HG02571 (cell line): Measurements from ENCODE around the gene GPR152.
A peak's percentile ranks its signal among the peaks of the same experiment; 100 is the strongest.

Source experiments
- ATAC-seq: cut with Tn5 transposase; IDR thresholded peaks from one replicate; pipeline ENCODE4 v1.9.1; 2021; ENCODE audit warnings: mild to moderate bottlenecking, moderate library complexity; ENCODE audit not compliant: unreplicated experiment

Gene GPR152

DNA sequence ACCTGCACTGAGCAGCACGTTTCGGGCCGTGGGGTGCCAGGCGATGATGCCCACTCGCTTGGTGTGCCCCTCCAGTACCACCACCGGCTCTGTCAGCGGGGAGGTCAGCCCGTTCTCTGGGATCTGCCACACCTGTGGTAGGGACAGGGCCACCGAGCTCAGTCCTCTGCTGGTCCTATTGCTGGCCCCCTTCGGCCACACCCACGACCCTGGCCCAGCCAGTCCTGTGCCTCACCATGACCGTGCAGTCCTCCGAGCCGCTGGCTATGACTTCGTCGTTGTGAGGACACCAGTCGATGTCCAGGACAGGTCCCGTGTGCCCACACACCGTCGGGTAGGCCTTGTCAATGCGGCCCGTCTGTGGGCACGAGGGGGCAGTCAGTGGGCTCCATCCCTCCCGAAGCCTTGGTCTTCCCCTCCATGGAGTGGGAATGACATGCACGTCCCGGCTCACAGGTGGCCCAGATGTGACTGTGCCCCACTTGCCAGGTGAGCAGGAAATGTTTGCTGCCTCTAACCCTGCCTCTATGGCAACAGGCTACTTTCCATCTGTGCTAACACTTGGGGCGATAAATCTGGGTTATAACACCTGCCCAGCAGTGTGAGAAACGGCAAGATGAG is 10.7 kb downstream of the GPR152 start:
- no peak for ATAC-seq

GRCh38 chr11:67441098-67441563 is 11.4 kb downstream of the GPR152 start:
- ATAC-seq = no peak

- ATAC-seq = no peak
Measured at GRCh38 chr11:67440229-67441097, 12.1 kb downstream of the GPR152 start.

DNA sequence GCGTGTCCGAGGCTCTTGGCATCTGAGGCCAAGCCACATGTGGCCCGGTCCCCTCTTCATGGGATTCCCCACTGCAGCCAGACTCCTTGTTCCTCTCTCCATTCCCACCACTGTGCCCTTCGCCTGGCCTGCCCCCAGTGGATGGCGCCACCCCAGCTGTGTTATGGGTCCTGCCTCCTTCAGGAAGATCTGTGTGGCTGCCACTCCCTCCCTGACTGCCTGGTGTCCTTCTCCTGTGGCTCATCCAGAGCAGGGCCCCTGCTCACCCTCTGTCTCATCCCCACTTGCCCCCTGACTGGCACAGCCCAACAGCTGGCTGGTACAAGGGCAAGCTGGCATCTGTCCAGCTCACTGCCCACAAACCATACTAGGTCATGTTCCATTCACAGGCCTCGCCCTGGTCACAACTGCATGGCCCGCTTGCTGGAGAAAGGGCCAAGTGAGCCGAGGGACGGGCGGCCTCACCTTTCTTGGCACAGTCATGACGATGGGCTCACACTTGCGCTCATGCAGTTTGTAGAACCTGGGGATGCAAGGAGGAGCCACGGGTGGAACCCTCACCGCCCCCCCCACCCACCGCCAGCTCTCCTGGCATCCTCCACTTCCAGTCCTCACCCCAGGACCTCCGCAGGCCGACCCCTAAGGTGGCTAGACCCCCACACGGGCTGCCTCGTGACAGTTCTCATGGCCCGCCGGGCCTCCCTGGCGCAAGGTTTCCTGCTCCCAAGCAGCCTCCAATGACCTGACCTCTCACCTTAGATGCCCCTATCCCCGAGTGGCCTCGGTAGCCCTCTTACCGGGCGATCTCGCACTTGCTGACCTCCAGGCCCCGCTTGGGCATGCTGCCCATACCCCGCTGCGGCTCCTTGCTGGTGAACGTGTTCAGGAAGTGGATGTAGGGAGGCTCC is 13.0 kb downstream of the GPR152 start:
- ATAC-seq = no peak

GRCh38 chr11:67438158-67438902 is 14.2 kb downstream of the GPR152 start:
- ATAC-seq = no peak

- ATAC-seq = no peak
Measured at GRCh38 chr11:67437809-67438157, 14.7 kb downstream of the GPR152 start.

DNA sequence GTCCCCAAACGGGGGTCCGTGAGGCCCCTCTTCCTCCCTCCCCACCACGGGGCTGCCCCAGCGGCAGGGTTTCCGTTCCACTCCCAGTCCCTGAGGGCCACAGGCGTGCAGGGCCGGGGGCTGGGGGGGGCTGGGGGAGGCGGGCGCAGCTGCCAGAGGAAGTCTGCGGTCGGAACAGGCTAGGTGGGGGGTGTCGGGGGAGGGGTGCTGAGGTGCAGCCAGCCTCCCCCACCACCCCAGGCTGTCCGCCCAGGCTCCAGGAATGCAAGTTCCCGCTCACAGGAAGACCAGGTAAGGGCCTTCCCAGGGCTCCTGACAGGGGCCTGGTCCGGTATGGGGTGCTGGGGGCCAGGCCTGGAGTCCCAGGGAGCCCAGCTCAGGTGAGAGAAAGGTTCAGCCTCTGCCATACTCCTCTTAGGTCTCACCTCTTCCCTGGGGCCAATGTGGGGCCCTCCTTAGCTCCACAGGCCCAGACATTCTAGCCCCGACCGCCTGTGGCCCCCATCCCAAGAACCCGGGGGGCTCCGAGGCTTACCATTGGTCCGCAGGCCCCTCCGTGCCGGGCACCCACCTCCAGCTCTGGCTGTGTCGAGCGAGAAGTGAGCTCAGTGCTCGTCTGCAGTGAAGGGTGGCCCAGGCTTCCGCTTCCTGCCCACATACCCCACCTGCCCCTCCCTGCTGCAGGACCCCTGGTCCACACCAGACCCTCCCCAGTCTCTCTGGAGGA is 15.3 kb downstream of the GPR152 start, which contains the start of gene PTPRCAP:
TSS of gene PTPRCAP (minus strand) at position 601 of the 727 bp plus-strand sequence. CDS start at position 538, 63 bp downstream.
- ATAC-seq = no peak

GRCh38 chr11:67436459-67437081 is 16.0 kb downstream of the GPR152 start:
- ATAC-seq = peak; percentile 35

DNA sequence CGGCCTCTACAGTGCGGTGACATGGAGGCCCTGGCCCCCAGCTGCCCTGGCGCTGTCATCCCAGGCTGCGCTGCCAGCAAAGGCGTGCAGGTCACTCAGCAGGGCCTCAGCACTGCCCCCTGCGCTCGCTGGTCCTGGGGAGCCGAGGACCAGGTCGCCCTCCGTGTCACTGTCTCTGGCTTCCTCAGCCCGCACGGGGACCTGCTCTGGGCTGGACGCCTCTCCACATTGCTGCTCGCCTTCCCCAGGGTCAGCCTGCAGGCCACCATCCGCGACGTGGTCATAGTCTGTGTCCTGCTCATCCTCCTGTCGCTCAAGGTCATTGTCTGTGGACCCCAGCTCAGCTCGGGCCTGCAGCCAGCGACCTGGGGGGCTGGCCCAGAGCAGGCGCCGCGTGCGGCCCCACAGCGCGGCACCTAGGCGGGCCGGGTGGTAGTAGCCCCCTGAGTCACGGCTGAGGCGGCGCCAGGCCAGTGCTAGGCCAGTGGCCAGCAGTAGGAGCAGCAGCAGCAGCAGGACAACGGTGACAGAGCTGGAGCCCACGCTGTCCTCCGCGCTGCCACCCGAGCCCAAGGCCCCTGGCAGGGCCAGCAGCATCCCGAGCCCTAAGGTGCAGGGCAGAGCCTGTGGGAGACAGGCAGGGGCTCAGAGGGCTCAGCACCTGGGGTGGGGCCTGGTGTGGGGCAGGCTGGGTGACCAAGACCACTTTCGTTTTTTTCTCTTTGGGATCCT is 16.6 kb downstream of the GPR152 start:
- no peak for ATAC-seq

- ATAC-seq = no peak
Measured at GRCh38 chr11:67435031-67435726, 17.4 kb downstream of the GPR152 start.

DNA sequence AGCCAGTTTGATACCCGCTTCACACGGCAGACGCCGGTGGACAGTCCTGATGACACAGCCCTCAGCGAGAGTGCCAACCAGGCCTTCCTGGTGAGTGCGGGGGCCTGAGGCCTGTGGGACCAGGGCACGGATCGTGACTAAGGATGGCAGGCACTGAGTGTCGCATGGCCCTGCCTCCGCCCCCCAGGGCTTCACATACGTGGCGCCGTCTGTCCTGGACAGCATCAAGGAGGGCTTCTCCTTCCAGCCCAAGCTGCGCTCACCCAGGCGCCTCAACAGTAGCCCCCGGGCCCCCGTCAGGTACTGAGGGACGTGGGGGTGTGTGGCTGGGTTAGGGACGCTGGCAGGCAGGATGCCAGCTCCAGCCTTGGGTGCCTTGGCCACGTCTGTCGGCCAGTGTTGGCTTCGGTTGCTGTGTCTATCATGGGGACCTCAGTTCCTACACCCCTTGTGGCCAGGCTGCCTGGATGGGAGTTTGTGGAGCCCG is 18.1 kb downstream of the GPR152 start:
- ATAC-seq = no peak

GRCh38 chr11:67433536-67434394 is 18.8 kb downstream of the GPR152 start:
- ATAC-seq = no peak

DNA sequence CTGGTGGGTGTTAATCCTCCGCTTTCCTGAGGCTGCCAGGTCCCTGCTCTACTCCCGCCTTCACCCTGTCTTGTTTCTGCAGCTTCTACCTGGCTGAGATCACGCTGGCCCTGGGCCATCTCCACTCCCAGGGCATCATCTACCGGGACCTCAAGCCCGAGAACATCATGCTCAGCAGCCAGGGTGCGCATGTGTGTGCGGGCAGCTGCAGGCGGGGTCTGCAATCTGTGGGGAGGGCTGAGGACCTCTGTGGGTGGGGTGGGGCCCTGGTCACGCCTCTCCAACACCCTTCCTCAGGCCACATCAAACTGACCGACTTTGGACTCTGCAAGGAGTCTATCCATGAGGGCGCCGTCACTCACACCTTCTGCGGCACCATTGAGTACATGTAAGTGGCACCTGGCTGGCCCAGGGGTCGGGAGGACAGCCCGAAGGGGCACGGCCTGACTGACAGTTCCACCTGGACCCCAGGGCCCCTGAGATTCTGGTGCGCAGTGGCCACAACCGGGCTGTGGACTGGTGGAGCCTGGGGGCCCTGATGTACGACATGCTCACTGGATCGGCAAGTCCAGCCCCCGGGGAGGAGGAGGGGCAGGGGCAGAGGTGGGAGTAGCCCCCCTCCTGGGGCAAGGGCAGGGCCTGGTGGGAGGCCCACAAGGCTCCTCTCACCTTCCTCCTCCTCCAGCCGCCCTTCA is 19.7 kb downstream of the GPR152 start:
- ATAC-seq = no peak

DNA sequence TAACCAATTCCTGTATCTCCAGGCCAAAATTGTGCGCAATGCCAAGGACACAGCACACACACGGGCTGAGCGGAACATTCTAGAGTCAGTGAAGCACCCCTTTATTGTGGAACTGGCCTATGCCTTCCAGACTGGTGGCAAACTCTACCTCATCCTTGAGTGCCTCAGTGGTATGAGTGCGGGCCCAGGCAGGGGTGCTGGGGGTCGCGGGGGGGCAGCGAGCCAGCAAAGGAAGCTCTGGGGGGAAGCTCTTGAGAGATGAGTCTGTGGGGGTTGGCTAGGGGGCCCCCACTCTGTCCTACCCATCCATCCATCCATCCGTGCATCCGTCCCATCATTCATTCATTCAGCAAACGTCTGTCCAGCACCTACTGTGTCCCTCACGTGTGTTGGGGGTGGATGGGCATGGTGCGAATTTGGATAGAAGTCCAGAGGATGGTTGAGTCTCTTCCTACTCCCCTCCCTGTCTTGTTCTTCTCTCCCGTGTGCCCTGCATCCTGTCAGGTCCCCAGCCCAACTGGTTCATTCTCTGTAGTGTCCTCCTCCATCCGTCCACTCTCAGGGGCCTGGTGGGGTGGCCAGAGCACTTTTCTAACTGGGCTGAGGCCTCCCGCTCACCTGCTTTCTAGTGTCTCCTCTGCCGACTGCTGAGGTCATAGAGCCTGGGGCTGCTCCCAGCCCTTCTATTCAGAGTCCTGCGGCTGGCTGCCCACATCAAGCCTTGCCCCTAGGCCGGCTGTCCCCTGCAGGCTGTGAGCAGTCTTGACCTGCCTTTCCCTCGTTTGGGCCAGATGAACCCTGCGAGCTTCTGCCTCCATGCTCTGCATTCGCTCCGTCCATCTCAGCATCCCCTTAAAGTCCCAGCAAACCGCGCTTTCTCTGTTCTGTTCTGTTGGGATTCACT is 20.9 kb downstream of the GPR152 start:
- ATAC-seq = no peak

DNA sequence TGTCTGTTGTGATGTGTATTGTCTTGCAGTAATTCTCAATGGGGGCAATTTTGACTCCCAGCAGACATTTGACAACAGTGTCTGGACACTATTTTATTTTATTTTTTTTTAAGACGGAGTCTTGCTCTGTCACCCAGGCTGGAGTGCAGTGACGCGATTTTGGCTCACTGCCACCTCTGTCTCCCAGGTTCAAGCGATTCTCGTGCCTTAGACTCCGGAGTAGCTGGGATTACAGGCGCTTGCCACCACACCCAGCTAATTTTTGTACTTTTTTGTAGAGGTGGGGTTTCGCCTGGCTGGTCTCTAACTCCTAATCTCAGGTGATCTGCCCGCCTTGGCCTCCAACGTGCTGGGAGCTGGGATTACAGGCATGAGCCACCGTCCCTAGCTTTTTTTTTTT is 22.8 kb downstream of the GPR152 start:
- ATAC-seq = no peak
